ENCODE measurements around the gene RPSA. TPM values are rescaled to one million over a fixed set of nuclear protein-coding genes. Genes with fewer than 3 reads are reported as not detected.

Gene RPSA
- total RNA-seq, 1 donor from 2014 or later = 3,451 TPM

- TF ChIP-seq CTCF (IDR thresholded peaks at IDR 0.05; ENCODE audit: insufficient read depth, low read length, severe bottlenecking) = no peak
- DNase-seq (ENCODE audit: low read depth) = no peak
- FAIRE-seq = no peak
- no peaks in the 10 kb centered on the region for H3K27me3 ChIP-seq (ENCODE audit: control insufficient read depth, insufficient read depth, low read length)
- H3K36me3 ChIP-seq (ENCODE audit: control insufficient read depth, insufficient read depth, low read length) = peaks cover 23% of the 10 kb centered on the region
- peak overlapping the region; percentile 80 for H3K4me3 ChIP-seq (ENCODE audit: low read depth, low read length)
Observed at GRCh38 chr3:39407773-39408492, 1.4 kb downstream of the RPSA start.

GRCh38 chr3:39408493-39409372 is 2.2 kb downstream of the RPSA start:
- Histone ChIP-seq H3K4me3 (ENCODE audit: low read depth, low read length) (no peak overlapping the region), H3K36me3 (ENCODE audit: control insufficient read depth, insufficient read depth, low read length) (peaks cover 24% of the 10 kb centered on the region), H3K27me3 (ENCODE audit: control insufficient read depth, insufficient read depth, low read length) (no peaks in the 10 kb centered on the region)
- no peak for DNase-seq (ENCODE audit: low read depth)
- no peak for TF ChIP-seq CTCF (IDR thresholded peaks at IDR 0.05; ENCODE audit: insufficient read depth, low read length, severe bottlenecking)
- no peak for FAIRE-seq

- Histone ChIP-seq H3K4me3 (ENCODE audit: low read depth, low read length) (no peak overlapping the region), H3K36me3 (ENCODE audit: control insufficient read depth, insufficient read depth, low read length) (peaks cover 24% of the 10 kb centered on the region), H3K27me3 (ENCODE audit: control insufficient read depth, insufficient read depth, low read length) (no peaks in the 10 kb centered on the region)
- DNase-seq (ENCODE audit: low read depth) (no peak), FAIRE-seq (no peak)
- no peak for TF ChIP-seq CTCF (IDR thresholded peaks at IDR 0.05; ENCODE audit: insufficient read depth, low read length, severe bottlenecking)
Observed at GRCh38 chr3:39409514-39410136, 3.1 kb downstream of the RPSA start.

- Histone ChIP-seq H3K27me3 (ENCODE audit: control insufficient read depth, insufficient read depth, low read length) (no peaks in the 10 kb centered on the region), H3K36me3 (ENCODE audit: control insufficient read depth, insufficient read depth, low read length) (peaks cover 24% of the 10 kb centered on the region), H3K4me3 (ENCODE audit: low read depth, low read length) (no peak overlapping the region)
- no peak for DNase-seq (ENCODE audit: low read depth)
- no peak for FAIRE-seq
- TF ChIP-seq CTCF (IDR thresholded peaks at IDR 0.05; ENCODE audit: insufficient read depth, low read length, severe bottlenecking) = no peak
Observed at GRCh38 chr3:39410893-39411292, 4.4 kb downstream of the RPSA start.

- Histone ChIP-seq H3K27me3 (ENCODE audit: control insufficient read depth, insufficient read depth, low read length) (no peaks in the 10 kb centered on the region), H3K36me3 (ENCODE audit: control insufficient read depth, insufficient read depth, low read length) (peaks cover 22% of the 10 kb centered on the region), H3K4me3 (ENCODE audit: low read depth, low read length) (no peak overlapping the region)
- DNase-seq (ENCODE audit: low read depth) = no peak
- TF ChIP-seq CTCF (IDR thresholded peaks at IDR 0.05; ENCODE audit: insufficient read depth, low read length, severe bottlenecking) = no peak
- FAIRE-seq = no peak
Observed at GRCh38 chr3:39412668-39413260, 6.2 kb downstream of the RPSA start.
